NAMALWA (cell line): ENCODE data around the gene TMEM39A.

Experiments used
- DNase-seq: peaks from one replicate; pipeline ENCODE4 v3.0.0-alpha.2; 2015; ENCODE audit warnings: low spot score

The TMEM39A gene

GRCh38 chr3:119453822-119454221, 9.6 kb downstream of the TMEM39A start:
- DNase-seq: no peak

- DNase-seq: no peak
These were observed 18.8 kb downstream of the TMEM39A start for GRCh38 chr3:119444590-119444989.

GRCh38 chr3:119443179-119443578, 20.2 kb downstream of the TMEM39A start:
- DNase-seq: no peak

- DNase-seq: no peak
These were observed 25.6 kb downstream of the TMEM39A start for GRCh38 chr3:119437691-119438258.

DNA sequence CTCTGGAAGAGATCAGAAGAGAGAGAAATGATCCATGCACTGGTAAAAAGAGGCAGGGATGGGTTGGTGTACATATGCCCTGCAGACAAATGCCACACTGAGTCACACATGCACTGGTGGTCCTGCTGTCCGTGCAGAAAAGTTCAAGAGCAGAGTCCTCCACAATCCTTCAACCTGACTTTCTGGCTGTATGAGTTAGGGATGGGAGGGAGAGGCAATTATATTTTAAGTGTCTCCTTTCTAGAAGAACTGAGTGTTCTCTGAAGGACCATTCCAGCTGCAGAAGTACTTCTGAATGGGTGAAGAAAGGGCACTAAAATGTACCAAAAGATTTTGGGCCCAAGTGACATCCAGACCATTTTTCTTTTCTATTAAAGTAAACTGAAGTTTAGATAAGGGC, 26.4 kb downstream of the TMEM39A start:
- DNase-seq: no peak

DNA sequence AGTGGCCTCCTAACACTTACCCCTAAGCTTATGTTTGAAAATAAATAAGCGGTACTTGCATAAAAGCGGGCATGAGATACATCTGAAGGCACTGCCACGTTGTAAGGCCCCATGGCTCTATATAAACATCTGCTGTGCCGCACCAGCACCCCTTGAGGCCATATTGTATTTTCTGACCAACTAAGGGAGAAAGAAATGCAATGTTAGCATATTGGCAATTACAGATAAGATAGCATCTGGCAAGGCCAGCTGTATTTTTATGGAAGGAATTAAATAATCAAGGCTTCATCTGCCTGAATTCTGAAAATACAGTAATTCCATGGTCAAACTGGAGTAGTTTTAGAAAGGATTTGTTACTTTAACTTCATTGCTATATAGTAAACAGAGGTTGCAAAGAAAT, 28.7 kb downstream of the TMEM39A start:
- no peak for DNase-seq

- DNase-seq: no peak
These were observed 29.6 kb downstream of the TMEM39A start for GRCh38 chr3:119433613-119434325.

DNA sequence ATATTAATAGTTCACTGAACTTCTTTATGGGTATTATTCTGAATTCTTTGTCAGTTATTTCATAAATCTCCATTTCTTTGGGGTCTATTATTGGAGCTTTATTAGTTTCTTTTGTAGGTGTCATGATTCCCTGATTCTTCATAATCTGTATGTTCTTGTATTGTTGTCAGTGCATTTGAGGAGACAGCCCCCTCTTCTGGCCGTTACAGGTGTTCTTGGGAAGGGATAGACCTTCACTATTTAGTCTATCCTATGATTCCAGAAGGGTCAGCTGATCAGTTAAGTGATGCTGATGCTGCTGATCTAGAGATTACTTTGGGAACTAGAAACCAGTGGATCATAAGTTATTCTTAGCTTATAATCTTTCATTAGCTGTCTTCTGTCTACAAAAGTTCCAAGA, 34.9 kb downstream of the TMEM39A start:
- peak; percentile 26 for DNase-seq

DNA sequence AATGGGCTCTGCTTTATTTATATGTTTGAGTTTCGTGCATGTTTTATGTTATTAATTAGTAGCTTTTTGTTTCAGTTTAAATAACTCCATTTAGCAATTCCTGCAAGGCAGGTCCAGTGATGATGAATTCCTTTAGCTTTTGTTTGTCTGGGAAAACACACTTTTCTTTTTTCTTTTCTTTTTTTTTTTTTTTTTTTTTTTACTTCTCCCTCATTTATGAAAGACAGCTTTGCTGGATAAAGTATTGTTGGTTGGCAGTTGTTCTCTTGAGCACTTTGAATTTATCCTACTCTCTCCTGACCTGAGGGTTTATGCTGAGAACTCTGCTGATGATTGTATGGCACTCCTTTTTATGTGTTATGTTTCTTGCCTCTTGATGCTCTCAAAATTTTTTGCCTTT, 35.7 kb downstream of the TMEM39A start:
- no peak for DNase-seq

DNA sequence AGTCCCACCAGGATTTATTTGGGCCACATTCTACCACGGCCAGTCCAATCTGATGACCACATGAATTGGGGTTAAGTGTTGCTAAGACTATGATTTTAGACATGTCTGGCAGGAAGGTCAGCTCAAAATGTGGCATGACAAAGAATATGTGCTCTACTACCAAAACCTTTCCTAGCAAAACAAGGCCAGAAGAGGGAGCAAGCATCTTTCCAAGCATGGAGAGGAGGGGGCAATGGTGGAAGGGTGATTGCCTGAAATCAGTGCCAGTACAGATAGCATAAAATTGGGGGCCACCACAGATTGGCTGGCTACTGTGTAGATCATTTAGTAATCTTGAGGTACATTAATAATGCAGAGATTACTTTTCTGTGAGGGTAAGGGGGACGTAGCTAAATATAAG, 43.2 kb downstream of the TMEM39A start:
- no peak for DNase-seq

DNA sequence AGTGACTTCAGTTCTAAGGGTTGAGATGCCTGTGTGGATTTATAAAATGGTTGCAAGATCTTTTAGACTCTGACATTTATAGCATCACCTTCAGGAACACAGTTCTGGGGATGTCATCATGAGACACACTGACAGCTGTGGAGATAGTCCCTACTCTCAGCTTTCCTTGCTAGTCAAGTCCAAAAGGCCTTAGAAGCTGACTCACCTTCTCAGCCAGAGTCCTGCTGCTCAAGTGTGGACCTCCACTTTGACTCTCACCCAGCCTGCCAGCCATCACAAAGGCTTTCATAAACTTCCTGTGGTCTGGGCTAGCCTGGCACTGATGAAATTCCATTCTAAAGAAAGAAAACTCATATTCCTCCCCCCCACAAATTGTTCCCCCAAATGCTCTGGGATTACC, 44.8 kb downstream of the TMEM39A start:
- no peak for DNase-seq

DNA sequence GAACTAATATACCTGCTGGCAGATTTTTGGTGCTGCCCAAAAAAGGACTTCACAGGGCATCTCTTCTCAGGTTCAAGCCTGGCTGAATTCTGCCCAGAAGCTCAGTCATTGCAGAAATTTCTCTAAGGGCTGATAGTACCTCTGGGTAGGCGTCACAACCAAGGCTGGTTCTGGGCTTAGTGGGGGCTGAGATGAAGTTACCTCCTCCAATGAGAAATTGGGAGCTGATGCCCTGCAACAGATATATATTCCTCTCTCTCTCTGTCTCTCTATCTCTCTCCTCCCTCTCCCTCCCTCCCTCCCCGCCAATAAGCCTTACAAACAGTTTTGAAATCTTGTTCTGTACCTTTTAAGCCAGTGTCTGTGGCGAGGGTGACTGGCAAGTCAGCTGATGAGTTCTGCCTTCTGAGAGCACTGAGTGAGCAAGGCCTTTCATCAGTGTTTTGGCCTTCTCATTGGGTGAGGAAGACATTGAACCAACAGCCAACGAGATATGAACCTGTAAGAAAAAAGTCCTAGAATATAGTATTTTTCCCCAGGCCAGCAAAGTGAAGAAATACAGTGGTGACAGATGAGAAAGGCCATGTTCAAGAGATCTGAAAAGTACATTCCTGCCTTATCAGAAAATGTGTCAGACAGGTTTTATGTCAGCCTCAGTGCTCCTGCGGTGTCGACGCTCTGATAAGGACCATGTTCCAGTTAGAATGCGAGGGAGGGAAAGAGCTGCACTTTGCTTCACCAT, 45.5 kb downstream of the TMEM39A start:
- no peak for DNase-seq

DNA sequence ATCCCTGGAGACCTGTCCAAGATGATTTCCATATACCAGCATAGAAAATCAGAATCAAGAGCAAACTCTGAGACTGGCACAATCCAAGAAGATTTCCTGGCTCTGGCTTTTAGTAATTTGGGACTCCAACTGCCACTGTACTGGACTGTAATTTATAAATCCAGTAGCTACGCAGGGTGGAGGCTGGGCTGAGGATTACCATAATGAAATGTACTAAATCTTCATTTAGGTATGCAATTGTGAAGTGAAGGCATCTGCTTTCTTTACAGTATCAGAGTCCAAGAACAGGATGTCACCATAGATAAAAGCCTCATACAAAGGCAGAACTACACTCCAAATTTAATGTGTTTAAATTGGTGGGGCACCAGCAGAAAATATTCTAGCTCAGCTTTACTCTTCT, 46.5 kb downstream of the TMEM39A start:
- no peak for DNase-seq

- DNase-seq: no peak
These were observed 49.7 kb downstream of the TMEM39A start for GRCh38 chr3:119413603-119414280.

- no peak for DNase-seq
These were observed 53.6 kb downstream of the TMEM39A start for GRCh38 chr3:119409844-119410243.

DNA sequence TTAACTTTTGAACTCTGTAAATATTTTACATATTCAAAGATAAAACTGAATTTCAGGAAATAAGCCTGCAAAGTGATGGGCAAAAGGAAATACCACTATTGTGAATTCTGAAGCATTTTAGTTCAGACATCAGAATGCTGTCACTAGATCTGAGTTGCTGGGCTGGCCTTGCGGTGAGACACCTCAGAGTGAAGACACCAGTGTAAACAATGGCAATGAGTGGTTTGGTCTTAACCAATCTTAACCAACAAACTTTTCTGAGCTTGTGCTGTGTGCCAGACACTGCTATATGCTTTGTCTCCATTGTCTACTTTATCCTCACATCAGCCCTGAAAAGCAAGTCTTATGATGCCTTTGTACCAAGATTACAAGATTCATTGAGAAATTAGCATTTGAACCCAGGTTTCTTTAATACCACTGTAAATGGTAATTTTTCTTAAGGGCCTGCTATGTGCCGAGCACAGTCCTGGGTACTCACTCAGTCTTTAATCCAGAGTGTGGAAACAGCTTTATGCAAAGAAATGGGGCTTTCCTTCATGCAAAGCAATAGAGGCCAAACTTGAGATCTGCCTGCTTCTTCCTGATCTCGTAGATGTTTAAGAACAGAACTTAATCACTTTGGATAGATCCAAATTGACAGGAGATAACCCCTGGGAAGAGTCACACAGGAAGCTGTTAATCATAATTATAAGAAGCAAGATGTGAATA, 55.0 kb downstream of the TMEM39A start:
- no peak for DNase-seq

DNA sequence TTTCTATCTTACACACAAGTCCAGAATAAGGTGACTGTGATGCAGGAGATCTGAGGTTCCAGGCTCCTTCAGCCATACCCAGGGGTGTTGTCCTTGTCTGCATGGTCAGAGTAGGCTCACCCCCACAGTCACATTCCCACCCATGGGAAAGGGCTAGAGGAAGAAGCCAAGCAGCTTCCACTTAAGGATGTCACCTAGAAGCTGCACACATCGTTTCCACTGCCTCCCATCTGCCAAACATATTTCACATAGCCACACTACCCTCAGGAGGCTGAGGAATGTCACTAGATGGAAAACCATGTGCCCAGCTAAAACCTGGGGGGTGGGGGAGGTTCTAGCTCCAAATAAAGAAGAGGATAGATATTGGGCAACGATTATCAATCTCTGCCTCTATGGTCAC, 58.1 kb downstream of the TMEM39A start:
- DNase-seq: no peak

GRCh38 chr3:119403201-119403600, 60.2 kb downstream of the TMEM39A start:
- DNase-seq: no peak

- DNase-seq: no peak
These were observed 60.6 kb downstream of the TMEM39A start for GRCh38 chr3:119402791-119403190.

GRCh38 chr3:119401503-119402440, 61.6 kb downstream of the TMEM39A start:
- DNase-seq: no peak

GRCh38 chr3:119401069-119401468, 62.3 kb downstream of the TMEM39A start:
- DNase-seq: peak; percentile 26
